Aorta (tissue), 5 donors: Measurements from ENCODE around the gene INO80D. TPM values are rescaled to one million over a fixed set of nuclear protein-coding genes. Genes with fewer than 3 reads are reported as not detected.
"Not testable (repeated sequence)": the region's sequence is repeated elsewhere in the genome, so short reads cannot be mapped to it uniquely, and the experiment has no call there.

Experiments used
- ATAC-seq: fragments of 200-7000 bp; cut with Tn5 transposase; one replicate; pipeline ENCODE4 v1.9.1; 2022; ENCODE audit warnings: moderate library complexity; ENCODE audit not compliant: low FRiP score
- DNase-seq, 2 donors: peaks; one replicate each; pipeline ENCODE4 v3.0.0-alpha.2; 2020
- H3K27ac ChIP-seq, 2 donors: one replicate each; pipeline ENCODE4 v1.5.1; 2013; ENCODE audit warnings: low read length in 2 of 2, mild to moderate bottlenecking in 2 of 2, moderate library complexity in 2 of 2, control low read depth in 1 of 2, inconsistent platforms in 1 of 2, low read depth in 1 of 2
- H3K27me3 ChIP-seq, 2 donors: one replicate each; pipeline ENCODE4 v1.6.1; 2013; ENCODE audit warnings: control low read depth in 1 of 2, low read length in 1 of 2, mild to moderate bottlenecking in 1 of 2, moderate library complexity in 1 of 2; ENCODE audit not compliant: insufficient read depth in 2 of 2, control insufficient read depth in 1 of 2
- H3K36me3 ChIP-seq, 2 donors: one replicate each; pipeline ENCODE4 v1.6.1; 2013; ENCODE audit warnings: control low read depth in 1 of 2, low read length in 1 of 2, mild to moderate bottlenecking in 1 of 2; ENCODE audit not compliant: insufficient read depth in 2 of 2, control insufficient read depth in 1 of 2
- H3K4me1 ChIP-seq, 2 donors: one replicate each; pipeline ENCODE4 v1.6.1; 2013; ENCODE audit warnings: low read length in 2 of 2, control low read depth in 1 of 2, mild to moderate bottlenecking in 1 of 2, moderate library complexity in 1 of 2; ENCODE audit not compliant: insufficient read depth in 2 of 2, control insufficient read depth in 1 of 2
- H3K4me3 ChIP-seq, 2 donors: one replicate each; pipeline ENCODE4 v1.5.1; 2013; ENCODE audit warnings: low read length in 2 of 2, control low read depth in 1 of 2, mild to moderate bottlenecking in 1 of 2
- H3K9me3 ChIP-seq: one replicate; pipeline ENCODE4 v1.6.1; 2013; ENCODE audit warnings: mild to moderate bottlenecking, low read length; ENCODE audit not compliant: control insufficient read depth
- WGBS, 2 donors: extraction: QIAGEN DNeasy Blood & Tissue Kit; methylation state at CpG; one replicate each; pipeline ENCODE4 v1.1.7; 2013; 5-methylcytosine and 5-hydroxymethylcytosine counted together
- intact Hi-C, 2 donors: fragments of 100-400 bp; cut with DNase I; formaldehyde crosslinking; loops; one replicate each; pipeline versions ENCODE4 v1.14.2 to v1.15.0; 2022
- polyA plus RNA-seq, 2 donors: library from polyadenylated mRNA; stranded (reverse); fragments of 200-250 nt; gene quantifications; one replicate each; pipeline ENCODE4 v1.2.3, GENCODE V29; 2013
- total RNA-seq, 2 donors: library from RNA; stranded (reverse); fragmentation: NEBNext Ultra II Directional; extraction: Animal tissue kit (Norgen Biotek cat#: 25700); gene quantifications; one replicate each; pipeline ENCODE4 v1.2.1, GENCODE V29; 2021
- donor health status: healthy with polysubstance abuse.
- donor health status: Bipolar disorder and iron deficiency.
- donor health status: DM: no; HTN: no; CAD: no.
- donor health status: DM: no; HTN: no; CAD: no.
- donor health status: DM: yes; HTN: yes; CAD: no.

The INO80D gene
- total and polyA plus RNA-seq, 4 donors, result 0.88 to 33.5 (median 15.4) TPM

GRCh38 chr2:205988274-205988673, 97.7 kb downstream of the INO80D start:
- Histone ChIP-seq H3K27ac (no peak overlapping the region), H3K4me1 (no peaks in the 10 kb centered on the region), H3K27me3 (no peaks in the 10 kb centered on the region), H3K4me3 (no peak overlapping the region), H3K9me3 (no peaks in the 10 kb centered on the region), H3K36me3 (no peaks in the 10 kb centered on the region)
- peak; percentile 33 for ATAC-seq
- intact Hi-C loops, result no loop called here
- no peak for DNase-seq
- 86 to 87% methylated on average over 6 of the region's 6 CpGs for WGBS, 2 donors

GRCh38 chr2:205986334-205986733, 99.6 kb downstream of the INO80D start:
- intact Hi-C loops, result not testable (repeated sequence)

GRCh38 chr2:205984381-205984780, 101.6 kb downstream of the INO80D start:
- intact Hi-C loops, result no loop called here
- DNase-seq (no peak), ATAC-seq (no peak)
- Histone ChIP-seq H3K4me1 (no peaks in the 10 kb centered on the region), H3K4me3 (no peak overlapping the region), H3K27ac (no peak overlapping the region), H3K27me3 (no peaks in the 10 kb centered on the region), H3K9me3 (no peaks in the 10 kb centered on the region), H3K36me3 (no peaks in the 10 kb centered on the region)
- 85 to 86% methylated on average over 6 of the region's 6 CpGs for WGBS, 2 donors

More at GRCh38 chr2:205986334-205986733, 99.6 kb downstream of the INO80D start:
- H3K4me1 ChIP-seq, H3K27ac ChIP-seq, DNase-seq, H3K9me3 ChIP-seq, H3K27me3 ChIP-seq, H3K36me3 ChIP-seq, ATAC-seq, H3K4me3 ChIP-seq: not testable (repeated sequence)
- WGBS, 2 donors, result 84 to 89% methylated on average over 9 of the region's 9 CpGs

- Histone ChIP-seq H3K4me3 (no peak overlapping the region), H3K4me1 (no peaks in the 10 kb centered on the region), H3K9me3 (no peaks in the 10 kb centered on the region), H3K36me3 (no peaks in the 10 kb centered on the region), H3K27me3 (no peaks in the 10 kb centered on the region), H3K27ac (no peak overlapping the region)
- DNase-seq (no peak), ATAC-seq (no peak)
- WGBS, 2 donors, result 91 to 94% methylated on average over 5 of the region's 5 CpGs
- intact Hi-C loops, result no loop called here
Measured at GRCh38 chr2:205982776-205983327, 103.1 kb downstream of the INO80D start.

GRCh38 chr2:205978728-205979127, 107.2 kb downstream of the INO80D start:
- H3K36me3 ChIP-seq, intact Hi-C loops: not testable (repeated sequence)
- WGBS, 2 donors, result 87 to 91% methylated on average over 2 of the region's 2 CpGs

GRCh38 chr2:205977699-205978098, 108.3 kb downstream of the INO80D start:
- WGBS, 2 donors, result 82 to 94% methylated on average over 7 of the region's 7 CpGs
- H3K4me1 ChIP-seq, DNase-seq, H3K27ac ChIP-seq, H3K9me3 ChIP-seq, intact Hi-C loops, ATAC-seq, H3K4me3 ChIP-seq, H3K36me3 ChIP-seq, H3K27me3 ChIP-seq: not testable (repeated sequence)

More at GRCh38 chr2:205978728-205979127, 107.2 kb downstream of the INO80D start:
- not testable (repeated sequence) for H3K4me1 ChIP-seq, ATAC-seq, H3K27me3 ChIP-seq, DNase-seq, H3K9me3 ChIP-seq, H3K27ac ChIP-seq, H3K4me3 ChIP-seq

GRCh38 chr2:205976934-205977659, 108.9 kb downstream of the INO80D start:
- DNase-seq, ATAC-seq, H3K36me3 ChIP-seq: not testable (repeated sequence)

GRCh38 chr2:205976120-205976814, 109.7 kb downstream of the INO80D start:
- DNase-seq, result no peak
- 92% methylated on average over 19 of the region's 19 CpGs for WGBS, 2 donors

More at GRCh38 chr2:205976934-205977659, 108.9 kb downstream of the INO80D start:
- H3K27ac ChIP-seq, H3K4me1 ChIP-seq, intact Hi-C loops, H3K4me3 ChIP-seq, H3K27me3 ChIP-seq, H3K9me3 ChIP-seq: not testable (repeated sequence)
- 94 to 96% methylated on average over 38 to 39 of the region's 39 CpGs for WGBS, 2 donors

More at GRCh38 chr2:205976120-205976814, 109.7 kb downstream of the INO80D start:
- intact Hi-C loops, result no loop called here
- Histone ChIP-seq H3K4me1 (no peaks in the 10 kb centered on the region), H3K27ac (no peak overlapping the region), H3K4me3 (no peak overlapping the region), H3K9me3 (no peaks in the 10 kb centered on the region), H3K27me3 (no peaks in the 10 kb centered on the region), H3K36me3 (no peaks in the 10 kb centered on the region)
- no peak for ATAC-seq
